Glomerular visceral epithelial cell (primary cell): ENCODE results near the gene VASN.
"Not testable (repeated sequence)": the region's sequence is repeated elsewhere in the genome, so short reads cannot be mapped to it uniquely, and the experiment has no call there.

Source experiments
- DNase-seq: peaks from one replicate; pipeline ENCODE4 v3.0.0-alpha.2; 2016; ENCODE audit errors: extremely low spot score

The VASN gene

GRCh38 chr16:4371357-4372000 is at the start of gene VASN:
Gene VASN, plus strand, starts transcription at chr16:4371848. Its CDS starts 9,030 bp downstream, at chr16:4380878.
- peak; percentile 80 for DNase-seq

- DNase-seq, result no peak
Measured at GRCh38 chr16:4322121-4323052, 49.3 kb upstream of the VASN start.

- DNase-seq, result peak; percentile 62
Measured at GRCh38 chr16:4323071-4323844, 48.4 kb upstream of the VASN start.

GRCh38 chr16:4323845-4324488 is 47.7 kb upstream of the VASN start:
- DNase-seq, result peak; percentile 59

- DNase-seq, result no peak
Measured at GRCh38 chr16:4324492-4325252, 47.0 kb upstream of the VASN start.

- no peak for DNase-seq
Measured at GRCh38 chr16:4325253-4325758, 46.3 kb upstream of the VASN start.

- DNase-seq, result no peak
Measured at GRCh38 chr16:4327386-4328045, 44.1 kb upstream of the VASN start.

GRCh38 chr16:4328046-4328781 is 43.4 kb upstream of the VASN start:
- DNase-seq, result peak; percentile 62

- no peak for DNase-seq
Measured at GRCh38 chr16:4328782-4329775, 42.6 kb upstream of the VASN start.

- DNase-seq, result peak; percentile 64
Measured at GRCh38 chr16:4330277-4330874, 41.3 kb upstream of the VASN start.

- no peak for DNase-seq
Measured at GRCh38 chr16:4332083-4332482, 39.6 kb upstream of the VASN start.

GRCh38 chr16:4332623-4333307 is 38.9 kb upstream of the VASN start:
- DNase-seq, result no peak

- no peak for DNase-seq
Measured at GRCh38 chr16:4333308-4333638, 38.4 kb upstream of the VASN start.

GRCh38 chr16:4333714-4334113 is 37.9 kb upstream of the VASN start:
- not testable (repeated sequence) for DNase-seq

- DNase-seq, result no peak
Measured at GRCh38 chr16:4334724-4335495, 36.7 kb upstream of the VASN start.

GRCh38 chr16:4336701-4337539 is 34.7 kb upstream of the VASN start:
- DNase-seq, result no peak
